ENCODE measurements around the gene NCOA6.

The NCOA6 gene

DNA sequence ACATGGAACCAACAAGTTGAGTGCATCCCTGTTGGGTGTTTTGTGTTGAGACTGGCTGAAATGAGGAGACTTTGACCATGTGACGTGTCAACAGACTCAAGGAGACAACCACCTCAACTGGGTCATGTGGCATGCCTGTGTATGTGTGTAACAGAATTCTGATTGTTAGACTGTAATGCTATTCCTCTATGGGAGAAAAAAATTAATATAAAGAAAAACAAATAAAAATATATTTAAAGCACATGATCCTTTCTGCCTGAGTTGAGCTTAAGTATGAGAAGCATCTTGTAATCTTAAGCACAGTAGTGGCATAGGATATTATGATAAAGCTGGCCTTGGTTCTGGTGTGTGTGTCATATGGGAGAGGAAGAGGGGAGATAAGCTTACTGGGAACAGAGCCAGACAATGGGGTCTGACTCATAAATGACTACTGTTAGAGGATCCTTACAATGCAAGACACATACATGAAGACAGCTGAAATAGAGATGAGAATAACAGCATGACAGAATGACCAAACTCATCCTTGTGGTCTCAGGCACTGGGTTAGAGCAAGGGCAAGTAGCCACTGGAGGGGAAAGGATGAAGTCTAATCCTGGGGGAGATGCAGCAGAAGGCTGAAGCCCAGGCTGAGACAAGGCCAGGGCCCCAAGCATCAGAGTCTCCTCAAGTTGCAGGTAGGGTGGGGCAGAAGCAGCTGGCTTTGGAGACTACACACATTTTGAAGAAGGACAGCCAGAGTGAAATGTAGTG is 112.1 kb downstream of the NCOA6 start:
- no peak for DNase-seq (ENCODE audit: low read depth in 1 of 2, low spot score in 1 of 2)
- no peaks in the 10 kb centered on the region for H3K27me3 ChIP-seq (ENCODE audit: insufficient read depth, poor library complexity, severe bottlenecking)
- no peak overlapping the region for H3K4me3 ChIP-seq (replicated peaks; ENCODE audit: insufficient read depth, low read length)
- TF ChIP-seq, protein P1, sequence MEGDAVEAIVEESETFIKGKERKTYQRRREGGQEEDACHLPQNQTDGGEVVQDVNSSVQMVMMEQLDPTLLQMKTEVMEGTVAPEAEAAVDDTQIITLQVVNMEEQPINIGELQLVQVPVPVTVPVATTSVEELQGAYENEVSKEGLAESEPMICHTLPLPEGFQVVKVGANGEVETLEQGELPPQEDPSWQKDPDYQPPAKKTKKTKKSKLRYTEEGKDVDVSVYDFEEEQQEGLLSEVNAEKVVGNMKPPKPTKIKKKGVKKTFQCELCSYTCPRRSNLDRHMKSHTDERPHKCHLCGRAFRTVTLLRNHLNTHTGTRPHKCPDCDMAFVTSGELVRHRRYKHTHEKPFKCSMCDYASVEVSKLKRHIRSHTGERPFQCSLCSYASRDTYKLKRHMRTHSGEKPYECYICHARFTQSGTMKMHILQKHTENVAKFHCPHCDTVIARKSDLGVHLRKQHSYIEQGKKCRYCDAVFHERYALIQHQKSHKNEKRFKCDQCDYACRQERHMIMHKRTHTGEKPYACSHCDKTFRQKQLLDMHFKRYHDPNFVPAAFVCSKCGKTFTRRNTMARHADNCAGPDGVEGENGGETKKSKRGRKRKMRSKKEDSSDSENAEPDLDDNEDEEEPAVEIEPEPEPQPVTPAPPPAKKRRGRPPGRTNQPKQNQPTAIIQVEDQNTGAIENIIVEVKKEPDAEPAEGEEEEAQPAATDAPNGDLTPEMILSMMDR (IDR thresholded peaks at IDR 0.05; ENCODE audit: insufficient read depth, low read length), result no peak
- TF ChIP-seq GABPA (IDR thresholded peaks at IDR 0.05; ENCODE audit: low read depth) (no peak), SPI1 (IDR thresholded peaks at IDR 0.05; ENCODE audit: borderline replicate concordance, low read depth) (no peak), POLR2AphosphoS5 (IDR thresholded peaks at IDR 0.05; ENCODE audit: low read depth) (no peak)
- TF ChIP-seq, protein P2, sequence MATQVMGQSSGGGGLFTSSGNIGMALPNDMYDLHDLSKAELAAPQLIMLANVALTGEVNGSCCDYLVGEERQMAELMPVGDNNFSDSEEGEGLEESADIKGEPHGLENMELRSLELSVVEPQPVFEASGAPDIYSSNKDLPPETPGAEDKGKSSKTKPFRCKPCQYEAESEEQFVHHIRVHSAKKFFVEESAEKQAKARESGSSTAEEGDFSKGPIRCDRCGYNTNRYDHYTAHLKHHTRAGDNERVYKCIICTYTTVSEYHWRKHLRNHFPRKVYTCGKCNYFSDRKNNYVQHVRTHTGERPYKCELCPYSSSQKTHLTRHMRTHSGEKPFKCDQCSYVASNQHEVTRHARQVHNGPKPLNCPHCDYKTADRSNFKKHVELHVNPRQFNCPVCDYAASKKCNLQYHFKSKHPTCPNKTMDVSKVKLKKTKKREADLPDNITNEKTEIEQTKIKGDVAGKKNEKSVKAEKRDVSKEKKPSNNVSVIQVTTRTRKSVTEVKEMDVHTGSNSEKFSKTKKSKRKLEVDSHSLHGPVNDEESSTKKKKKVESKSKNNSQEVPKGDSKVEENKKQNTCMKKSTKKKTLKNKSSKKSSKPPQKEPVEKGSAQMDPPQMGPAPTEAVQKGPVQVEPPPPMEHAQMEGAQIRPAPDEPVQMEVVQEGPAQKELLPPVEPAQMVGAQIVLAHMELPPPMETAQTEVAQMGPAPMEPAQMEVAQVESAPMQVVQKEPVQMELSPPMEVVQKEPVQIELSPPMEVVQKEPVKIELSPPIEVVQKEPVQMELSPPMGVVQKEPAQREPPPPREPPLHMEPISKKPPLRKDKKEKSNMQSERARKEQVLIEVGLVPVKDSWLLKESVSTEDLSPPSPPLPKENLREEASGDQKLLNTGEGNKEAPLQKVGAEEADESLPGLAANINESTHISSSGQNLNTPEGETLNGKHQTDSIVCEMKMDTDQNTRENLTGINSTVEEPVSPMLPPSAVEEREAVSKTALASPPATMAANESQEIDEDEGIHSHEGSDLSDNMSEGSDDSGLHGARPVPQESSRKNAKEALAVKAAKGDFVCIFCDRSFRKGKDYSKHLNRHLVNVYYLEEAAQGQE (IDR thresholded peaks at IDR 0.05; ENCODE audit: insufficient replicate concordance, low read depth), result no peak
- H3K27ac ChIP-seq (replicated peaks), result no peak overlapping the region

DNA sequence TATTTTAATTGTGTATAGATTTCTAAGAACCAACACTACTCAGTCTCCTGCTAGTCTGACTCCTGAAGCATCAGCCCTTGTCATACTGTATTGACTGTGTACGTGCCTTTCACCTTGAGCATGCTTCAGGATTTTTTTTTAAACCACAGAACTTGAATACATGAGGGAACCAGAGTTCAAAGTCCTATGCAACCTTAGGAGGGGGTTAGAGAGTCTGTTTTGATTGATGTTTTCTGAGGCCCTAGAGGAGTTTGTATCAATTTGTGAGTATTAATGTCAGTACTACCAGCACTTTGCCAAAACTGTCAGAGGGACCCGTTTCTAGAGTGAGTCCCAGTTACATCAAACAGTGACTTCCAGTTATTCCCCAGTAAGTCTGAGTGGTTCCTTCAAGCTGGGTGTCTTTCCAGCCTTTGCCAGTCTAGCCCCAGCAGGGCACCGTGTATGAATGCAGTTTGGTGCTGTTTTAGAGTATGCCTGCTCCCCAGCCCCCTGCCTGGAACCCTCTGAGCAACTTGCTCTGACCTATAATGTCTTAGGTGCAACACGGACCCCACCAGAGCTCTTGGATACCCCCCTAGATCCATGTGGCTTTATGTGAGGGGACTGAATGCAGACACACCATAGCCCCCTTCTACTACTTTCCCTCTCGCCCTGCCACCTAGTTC is 112.8 kb downstream of the NCOA6 start:
- DNase-seq (ENCODE audit: low read depth in 1 of 2, low spot score in 1 of 2), result no peak
- no peaks in the 10 kb centered on the region for H3K27me3 ChIP-seq (ENCODE audit: insufficient read depth, poor library complexity, severe bottlenecking)
- TF ChIP-seq POLR2AphosphoS5 (IDR thresholded peaks at IDR 0.05; ENCODE audit: low read depth), result no peak
- TF ChIP-seq, protein P2 (IDR thresholded peaks at IDR 0.05; ENCODE audit: insufficient replicate concordance, low read depth), result no peak
- no peak for TF ChIP-seq SPI1 (IDR thresholded peaks at IDR 0.05; ENCODE audit: borderline replicate concordance, low read depth)
- no peak for TF ChIP-seq GABPA (IDR thresholded peaks at IDR 0.05; ENCODE audit: low read depth)
- TF ChIP-seq, protein P1 (IDR thresholded peaks at IDR 0.05; ENCODE audit: insufficient read depth, low read length), result no peak

DNA sequence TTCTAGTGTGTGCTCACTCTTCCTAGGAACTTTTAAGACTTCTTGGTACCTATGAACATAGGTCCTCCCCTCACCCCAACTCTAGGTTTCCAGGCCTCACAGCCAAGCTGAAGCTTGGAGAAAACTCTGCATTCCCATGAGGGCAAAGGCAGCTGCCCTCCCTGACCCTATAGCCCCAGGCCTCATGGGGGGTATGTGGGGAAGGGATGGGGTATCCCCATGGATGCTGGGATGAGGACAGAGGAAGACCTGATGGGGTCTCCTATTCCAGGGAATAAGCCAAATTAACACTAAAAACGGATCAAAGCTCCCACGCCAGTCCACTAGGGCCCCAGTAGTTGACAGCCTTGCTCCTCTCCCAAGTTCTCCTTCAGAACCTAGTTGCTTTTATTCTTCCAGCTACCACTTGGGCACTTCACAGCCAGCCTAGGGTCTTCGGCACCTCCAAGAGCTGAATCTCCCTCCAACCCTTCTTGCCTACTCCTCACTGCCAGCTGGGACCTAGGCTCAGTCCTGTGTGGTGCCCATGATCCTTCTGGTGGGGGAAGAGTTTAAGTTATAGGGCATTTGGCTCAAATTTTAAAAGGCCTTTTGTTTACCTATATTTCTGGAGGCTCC is 113.5 kb downstream of the NCOA6 start:
- Histone ChIP-seq H3K27ac (replicated peaks) (no peak overlapping the region), H3K4me3 (replicated peaks; ENCODE audit: insufficient read depth, low read length) (no peak overlapping the region), H3K27me3 (ENCODE audit: insufficient read depth, poor library complexity, severe bottlenecking) (no peaks in the 10 kb centered on the region)
- TF ChIP-seq POLR2AphosphoS5 (IDR thresholded peaks at IDR 0.05; ENCODE audit: low read depth), result no peak
- no peak for DNase-seq (ENCODE audit: low read depth in 1 of 2, low spot score in 1 of 2)

More for the DNA sequence above, 112.8 kb downstream of the NCOA6 start:
- Histone ChIP-seq H3K4me3 (replicated peaks; ENCODE audit: insufficient read depth, low read length) (no peak overlapping the region), H3K27ac (replicated peaks) (no peak overlapping the region)

DNA sequence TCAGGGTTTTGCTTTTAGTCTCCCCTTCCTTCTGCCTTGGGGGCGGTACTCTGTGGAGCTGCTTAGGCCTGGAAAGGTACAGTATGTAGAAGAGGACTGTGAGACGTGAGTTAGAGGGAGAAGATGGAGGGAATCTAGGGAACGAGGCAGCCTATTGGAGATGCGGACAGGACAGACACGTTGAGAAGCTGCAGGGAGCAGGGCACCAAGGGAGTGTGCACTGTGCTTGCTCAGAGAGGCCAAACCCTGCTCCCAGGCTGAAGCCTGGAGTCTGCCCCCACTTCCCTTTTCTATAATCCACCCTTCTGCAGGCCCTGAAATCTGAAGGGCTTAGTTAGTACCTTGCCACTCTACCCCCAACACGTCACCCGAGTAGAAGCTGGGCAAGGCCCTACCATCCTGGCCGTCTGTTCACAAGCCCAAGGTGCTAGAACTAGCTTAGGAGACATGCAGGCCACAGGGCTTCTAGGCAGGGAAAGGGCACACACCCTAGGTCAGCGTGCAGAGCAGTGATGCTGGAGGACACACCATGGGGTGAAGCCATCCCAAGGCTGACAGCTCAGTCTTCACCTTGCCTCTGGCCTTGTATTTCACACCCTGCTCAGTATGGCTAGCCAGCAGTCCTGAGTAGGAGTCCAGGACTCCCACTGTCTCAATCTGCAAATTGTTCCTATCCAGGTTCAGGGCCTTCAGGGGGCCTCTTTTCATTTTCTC is 114.4 kb downstream of the NCOA6 start:
- no peaks in the 10 kb centered on the region for H3K27me3 ChIP-seq (ENCODE audit: insufficient read depth, poor library complexity, severe bottlenecking)
- TF ChIP-seq SPI1 (IDR thresholded peaks at IDR 0.05; ENCODE audit: borderline replicate concordance, low read depth), result peak; percentile 95
- TF ChIP-seq, protein P2 (IDR thresholded peaks at IDR 0.05; ENCODE audit: insufficient replicate concordance, low read depth), result no peak
- H3K4me3 ChIP-seq (replicated peaks; ENCODE audit: insufficient read depth, low read length), result no peak overlapping the region
- DNase-seq (ENCODE audit: low read depth in 1 of 2, low spot score in 1 of 2), result peak in 1 of 2 experiments; percentile 42
- H3K27ac ChIP-seq (replicated peaks), result no peak overlapping the region

All from HL-60 (cell line).